ENCODE measurements around the gene SHROOM4. TPM values are rescaled to one million over a fixed set of nuclear protein-coding genes. Genes with fewer than 3 reads are reported as not detected.

Gene SHROOM4
- total and polyA plus RNA-seq, 4 donors, result 10.9 to 15.5 (median 12.5) TPM

- no peak for DNase-seq (ENCODE audit: low read depth in 4 of 6, low spot score in 6 of 6)
- H3K36me3 ChIP-seq (ENCODE audit: control insufficient read depth, insufficient read depth, low read length), result no peaks in the 10 kb centered on the region
- no CpG with 5 or more reads among the region's 1 CpG for WGBS (ENCODE audit: insufficient coverage)
- H3K27ac ChIP-seq (ENCODE audit: low read depth, low read length), result no peak overlapping the region
- H3K4me3 ChIP-seq (ENCODE audit: low read depth, low read length), result no peak overlapping the region
- H3K27me3 ChIP-seq (ENCODE audit: control insufficient read depth, insufficient read depth, low read length), result peaks cover 4% of the 10 kb centered on the region
- H3K4me1 ChIP-seq (ENCODE audit: control insufficient read depth, insufficient read depth, low read length), result no peaks in the 10 kb centered on the region
- no peaks in the 10 kb centered on the region for H3K9me3 ChIP-seq (ENCODE audit: control insufficient read depth, insufficient read depth, low read length)
Observed at GRCh38 chrX:50768801-50769200, 45.2 kb downstream of the SHROOM4 start.

DNA sequence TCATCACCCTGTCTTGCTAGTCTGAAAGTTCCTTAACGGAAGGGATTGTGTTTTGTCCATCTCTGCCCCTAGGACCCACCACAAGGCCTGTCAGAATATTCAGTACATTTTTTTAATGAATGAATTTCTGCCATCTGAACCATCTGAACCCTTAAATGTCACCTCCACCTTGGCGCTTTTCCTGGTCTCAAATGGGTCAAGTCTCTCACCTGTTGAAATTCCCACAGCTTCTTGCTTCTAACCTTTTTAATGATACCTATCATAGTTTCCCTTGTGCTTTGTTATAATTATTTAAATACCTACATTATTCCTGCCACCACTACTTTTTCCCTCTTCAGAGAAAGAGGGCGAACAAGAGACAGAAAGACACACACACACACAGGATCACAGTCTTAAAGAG is 48.0 kb downstream of the SHROOM4 start:
- H3K4me3 ChIP-seq (ENCODE audit: low read depth, low read length), result no peak overlapping the region
- no peaks in the 10 kb centered on the region for H3K9me3 ChIP-seq (ENCODE audit: control insufficient read depth, insufficient read depth, low read length)
- 80% methylated on average over 1 of the region's 3 CpGs for WGBS (ENCODE audit: insufficient coverage)
- no peaks in the 10 kb centered on the region for H3K4me1 ChIP-seq (ENCODE audit: control insufficient read depth, insufficient read depth, low read length)
- H3K36me3 ChIP-seq (ENCODE audit: control insufficient read depth, insufficient read depth, low read length), result no peaks in the 10 kb centered on the region
- no peak for DNase-seq (ENCODE audit: low read depth in 4 of 6, low spot score in 6 of 6)
- H3K27ac ChIP-seq (ENCODE audit: low read depth, low read length), result no peak overlapping the region
- H3K27me3 ChIP-seq (ENCODE audit: control insufficient read depth, insufficient read depth, low read length), result peaks cover 4% of the 10 kb centered on the region

DNA sequence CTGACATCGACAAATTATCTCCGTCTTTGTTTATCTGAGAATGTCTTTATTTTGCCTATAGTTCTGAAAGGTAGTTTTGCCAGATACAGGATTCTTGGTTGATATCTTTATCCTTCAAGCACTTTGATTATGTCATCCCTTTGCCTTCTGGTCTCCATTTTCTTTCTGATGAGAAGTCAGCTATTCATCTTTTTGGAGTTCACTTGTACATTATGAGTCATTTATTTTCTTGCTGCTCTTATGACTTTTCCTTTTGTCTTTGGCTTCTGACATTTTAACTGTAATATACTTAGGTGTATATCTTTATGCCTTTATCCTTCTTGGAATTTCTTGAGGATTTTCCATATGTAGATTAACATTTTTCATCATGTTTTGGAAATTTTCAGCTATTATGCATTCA is 51.4 kb downstream of the SHROOM4 start:
- Histone ChIP-seq H3K4me1 (ENCODE audit: control insufficient read depth, insufficient read depth, low read length) (no peaks in the 10 kb centered on the region), H3K27me3 (ENCODE audit: control insufficient read depth, insufficient read depth, low read length) (peaks cover 4% of the 10 kb centered on the region), H3K27ac (ENCODE audit: low read depth, low read length) (no peak overlapping the region), H3K36me3 (ENCODE audit: control insufficient read depth, insufficient read depth, low read length) (no peaks in the 10 kb centered on the region), H3K4me3 (ENCODE audit: low read depth, low read length) (no peak overlapping the region), H3K9me3 (ENCODE audit: control insufficient read depth, insufficient read depth, low read length) (no peaks in the 10 kb centered on the region)
- no CpG with 5 or more reads among the region's 2 CpGs for WGBS (ENCODE audit: insufficient coverage)
- DNase-seq (ENCODE audit: low read depth in 4 of 6, low spot score in 6 of 6), result no peak

- WGBS (ENCODE audit: insufficient coverage), result no CpG with 5 or more reads among the region's 3 CpGs
- no peak for DNase-seq (ENCODE audit: low read depth in 4 of 6, low spot score in 6 of 6)
- H3K36me3 ChIP-seq (ENCODE audit: control insufficient read depth, insufficient read depth, low read length), result no peaks in the 10 kb centered on the region
- H3K4me3 ChIP-seq (ENCODE audit: low read depth, low read length), result no peak overlapping the region
- H3K4me1 ChIP-seq (ENCODE audit: control insufficient read depth, insufficient read depth, low read length), result no peaks in the 10 kb centered on the region
- H3K9me3 ChIP-seq (ENCODE audit: control insufficient read depth, insufficient read depth, low read length), result peaks cover 1% of the 10 kb centered on the region
- peaks cover 4% of the 10 kb centered on the region for H3K27me3 ChIP-seq (ENCODE audit: control insufficient read depth, insufficient read depth, low read length)
- no peak overlapping the region for H3K27ac ChIP-seq (ENCODE audit: low read depth, low read length)
Observed at GRCh38 chrX:50756276-50756675, 57.7 kb downstream of the SHROOM4 start.

GRCh38 chrX:50751091-50751490 is 62.9 kb downstream of the SHROOM4 start:
- DNase-seq (ENCODE audit: low read depth in 4 of 6, low spot score in 6 of 6), result no peak
- Histone ChIP-seq H3K4me1 (ENCODE audit: control insufficient read depth, insufficient read depth, low read length) (no peaks in the 10 kb centered on the region), H3K9me3 (ENCODE audit: control insufficient read depth, insufficient read depth, low read length) (peaks cover 1% of the 10 kb centered on the region), H3K27ac (ENCODE audit: low read depth, low read length) (no peak overlapping the region), H3K36me3 (ENCODE audit: control insufficient read depth, insufficient read depth, low read length) (no peaks in the 10 kb centered on the region), H3K4me3 (ENCODE audit: low read depth, low read length) (no peak overlapping the region), H3K27me3 (ENCODE audit: control insufficient read depth, insufficient read depth, low read length) (peaks cover 4% of the 10 kb centered on the region)
- WGBS (ENCODE audit: insufficient coverage), result 67% methylated on average over 1 of the region's 2 CpGs

- peaks cover 1% of the 10 kb centered on the region for H3K9me3 ChIP-seq (ENCODE audit: control insufficient read depth, insufficient read depth, low read length)
- no peak overlapping the region for H3K27ac ChIP-seq (ENCODE audit: low read depth, low read length)
- H3K27me3 ChIP-seq (ENCODE audit: control insufficient read depth, insufficient read depth, low read length), result no peaks in the 10 kb centered on the region
- H3K4me1 ChIP-seq (ENCODE audit: control insufficient read depth, insufficient read depth, low read length), result no peaks in the 10 kb centered on the region
- H3K36me3 ChIP-seq (ENCODE audit: control insufficient read depth, insufficient read depth, low read length), result no peaks in the 10 kb centered on the region
- peak in 2 of 6 donors; percentile 1 to 18 for DNase-seq (ENCODE audit: low read depth in 4 of 6, low spot score in 6 of 6)
- 40% methylated on average over 1 of the region's 1 CpG for WGBS (ENCODE audit: insufficient coverage)
- no peak overlapping the region for H3K4me3 ChIP-seq (ENCODE audit: low read depth, low read length)
Observed at GRCh38 chrX:50747471-50747900, 66.5 kb downstream of the SHROOM4 start.

DNA sequence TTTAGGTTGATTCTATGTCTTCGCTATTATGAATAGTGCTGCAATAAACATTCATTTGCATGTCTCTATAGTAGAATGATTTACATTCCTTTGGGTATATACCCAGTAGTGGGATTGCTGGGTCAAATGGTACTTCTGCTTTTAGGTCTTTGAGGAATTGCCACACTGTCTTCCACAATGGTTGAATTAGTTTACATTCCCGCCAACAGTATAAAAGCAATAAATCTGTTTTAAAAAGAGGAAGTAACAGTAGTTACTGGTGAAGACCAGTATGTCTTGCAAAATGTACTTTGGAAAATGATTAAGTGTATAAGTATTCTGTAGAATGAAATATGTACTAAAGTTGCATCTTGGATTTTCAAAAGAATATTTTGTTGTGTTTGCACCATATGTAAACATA is 77.3 kb downstream of the SHROOM4 start:
- H3K4me1 ChIP-seq (ENCODE audit: control insufficient read depth, insufficient read depth, low read length), result no peaks in the 10 kb centered on the region
- DNase-seq (ENCODE audit: low read depth in 4 of 6, low spot score in 6 of 6), result no peak
- WGBS (ENCODE audit: insufficient coverage), result no CpG with 5 or more reads among the region's 2 CpGs

DNA sequence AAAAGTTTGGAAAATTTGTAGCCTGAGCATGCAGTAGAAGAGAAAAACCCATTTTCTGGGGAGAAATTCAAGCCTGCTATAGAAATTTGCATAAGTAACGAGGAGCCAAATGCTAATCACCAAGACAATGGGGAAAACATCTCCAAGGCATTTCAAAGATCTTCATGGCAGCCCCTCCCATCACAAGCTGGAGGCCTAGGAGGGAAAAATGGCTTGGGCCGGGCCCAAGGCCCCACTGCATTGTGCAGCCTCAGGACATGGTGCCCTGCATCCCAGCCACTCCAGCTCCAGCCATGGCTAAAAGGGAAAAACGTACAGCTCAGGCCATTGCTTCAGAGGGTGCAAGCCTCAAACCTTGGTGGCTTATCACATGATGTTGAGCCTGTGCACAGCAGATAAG is 87.7 kb downstream of the SHROOM4 start:
- H3K27ac ChIP-seq (ENCODE audit: low read depth, low read length), result no peak overlapping the region
- whole genome bisulfite sequencing (ENCODE audit: insufficient coverage), result 45% methylated on average over 2 of the region's 3 CpGs
- H3K27me3 ChIP-seq (ENCODE audit: control insufficient read depth, insufficient read depth, low read length), result peaks cover 2% of the 10 kb centered on the region
- no peaks in the 10 kb centered on the region for H3K36me3 ChIP-seq (ENCODE audit: control insufficient read depth, insufficient read depth, low read length)
- H3K4me3 ChIP-seq (ENCODE audit: low read depth, low read length), result no peak overlapping the region
- no peaks in the 10 kb centered on the region for H3K4me1 ChIP-seq (ENCODE audit: control insufficient read depth, insufficient read depth, low read length)
- no peak for DNase-seq (ENCODE audit: low read depth in 4 of 6, low spot score in 6 of 6)
- H3K9me3 ChIP-seq (ENCODE audit: control insufficient read depth, insufficient read depth, low read length), result no peaks in the 10 kb centered on the region

More for the DNA sequence above, 77.3 kb downstream of the SHROOM4 start:
- H3K27me3 ChIP-seq (ENCODE audit: control insufficient read depth, insufficient read depth, low read length), result no peaks in the 10 kb centered on the region
- no peaks in the 10 kb centered on the region for H3K9me3 ChIP-seq (ENCODE audit: control insufficient read depth, insufficient read depth, low read length)
- H3K4me3 ChIP-seq (ENCODE audit: low read depth, low read length), result no peak overlapping the region
- H3K27ac ChIP-seq (ENCODE audit: low read depth, low read length), result no peak overlapping the region
- no peaks in the 10 kb centered on the region for H3K36me3 ChIP-seq (ENCODE audit: control insufficient read depth, insufficient read depth, low read length)

- peaks cover 2% of the 10 kb centered on the region for H3K27me3 ChIP-seq (ENCODE audit: control insufficient read depth, insufficient read depth, low read length)
- H3K4me1 ChIP-seq (ENCODE audit: control insufficient read depth, insufficient read depth, low read length), result no peaks in the 10 kb centered on the region
- DNase-seq (ENCODE audit: low read depth in 4 of 6, low spot score in 6 of 6), result no peak
- no peaks in the 10 kb centered on the region for H3K9me3 ChIP-seq (ENCODE audit: control insufficient read depth, insufficient read depth, low read length)
- no peak overlapping the region for H3K27ac ChIP-seq (ENCODE audit: low read depth, low read length)
- H3K4me3 ChIP-seq (ENCODE audit: low read depth, low read length), result no peak overlapping the region
- no CpG with 5 or more reads among the region's 5 CpGs for WGBS (ENCODE audit: insufficient coverage)
- no peaks in the 10 kb centered on the region for H3K36me3 ChIP-seq (ENCODE audit: control insufficient read depth, insufficient read depth, low read length)
Observed at GRCh38 chrX:50725310-50725709, 88.7 kb downstream of the SHROOM4 start.

DNA sequence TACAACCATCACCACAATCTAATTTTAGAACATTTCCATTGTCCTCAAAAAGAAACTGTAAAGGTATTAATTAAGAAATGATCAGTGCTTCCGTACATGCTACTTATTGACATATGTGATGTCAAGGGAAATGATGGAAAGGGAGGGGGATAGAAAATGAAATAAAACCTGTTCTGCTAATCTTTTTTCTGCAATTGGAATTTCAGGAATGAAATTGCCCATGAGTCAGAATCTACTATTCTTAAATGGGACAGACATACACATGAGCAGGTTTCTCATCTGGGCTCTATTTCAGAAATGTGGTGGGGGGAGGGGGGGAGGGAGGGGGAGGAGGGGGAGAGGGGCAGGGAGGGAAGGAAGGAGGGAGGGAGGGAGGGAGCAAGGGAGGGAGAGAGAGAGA is 91.0 kb downstream of the SHROOM4 start:
- peaks cover 2% of the 10 kb centered on the region for H3K27me3 ChIP-seq (ENCODE audit: control insufficient read depth, insufficient read depth, low read length)
- H3K4me1 ChIP-seq (ENCODE audit: control insufficient read depth, insufficient read depth, low read length), result no peaks in the 10 kb centered on the region
- no peaks in the 10 kb centered on the region for H3K9me3 ChIP-seq (ENCODE audit: control insufficient read depth, insufficient read depth, low read length)
- H3K36me3 ChIP-seq (ENCODE audit: control insufficient read depth, insufficient read depth, low read length), result no peaks in the 10 kb centered on the region
- H3K4me3 ChIP-seq (ENCODE audit: low read depth, low read length), result no peak overlapping the region
- no CpG with 5 or more reads among the region's 1 CpG for WGBS (ENCODE audit: insufficient coverage)
- no peak overlapping the region for H3K27ac ChIP-seq (ENCODE audit: low read depth, low read length)
- DNase-seq (ENCODE audit: low read depth in 4 of 6, low spot score in 6 of 6), result no peak
